Measurements from ENCODE around the gene NPY4R2.
"Not testable (repeated sequence)": the region's sequence is repeated elsewhere in the genome, so short reads cannot be mapped to it uniquely, and the experiment has no call there.

The NPY4R2 gene, protein sequence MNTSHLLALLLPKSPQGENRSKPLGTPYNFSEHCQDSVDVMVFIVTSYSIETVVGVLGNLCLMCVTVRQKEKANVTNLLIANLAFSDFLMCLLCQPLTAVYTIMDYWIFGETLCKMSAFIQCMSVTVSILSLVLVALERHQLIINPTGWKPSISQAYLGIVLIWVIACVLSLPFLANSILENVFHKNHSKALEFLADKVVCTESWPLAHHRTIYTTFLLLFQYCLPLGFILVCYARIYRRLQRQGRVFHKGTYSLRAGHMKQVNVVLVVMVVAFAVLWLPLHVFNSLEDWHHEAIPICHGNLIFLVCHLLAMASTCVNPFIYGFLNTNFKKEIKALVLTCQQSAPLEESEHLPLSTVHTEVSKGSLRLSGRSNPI

DNA sequence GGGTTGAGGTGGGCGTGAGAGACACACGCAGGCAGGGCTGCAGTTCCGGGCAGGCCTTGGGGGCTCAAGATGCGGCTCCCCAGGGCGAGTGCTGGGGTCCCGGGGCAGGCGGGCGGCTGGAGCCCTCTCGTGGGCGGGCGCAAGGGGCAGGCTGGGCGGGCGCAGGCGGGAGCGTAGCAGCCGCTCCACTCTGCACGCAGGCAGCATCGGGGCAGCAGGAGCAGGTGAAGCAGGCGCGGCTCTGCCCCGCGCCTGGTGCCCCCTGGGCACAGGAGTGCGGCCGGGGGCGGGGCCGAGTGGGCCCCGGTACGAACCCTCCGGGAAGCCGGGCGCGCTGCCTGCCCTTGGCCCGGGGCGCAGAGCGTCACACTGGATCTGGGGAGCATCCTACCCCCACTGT, at the start of gene NPY4R2:
Gene NPY4R2 (plus strand): TSS at position 188 of the 400 bp plus-strand sequence. CDS start 3,326 bp downstream, outside the sequence.
- not testable (repeated sequence) for FAIRE-seq

DNA sequence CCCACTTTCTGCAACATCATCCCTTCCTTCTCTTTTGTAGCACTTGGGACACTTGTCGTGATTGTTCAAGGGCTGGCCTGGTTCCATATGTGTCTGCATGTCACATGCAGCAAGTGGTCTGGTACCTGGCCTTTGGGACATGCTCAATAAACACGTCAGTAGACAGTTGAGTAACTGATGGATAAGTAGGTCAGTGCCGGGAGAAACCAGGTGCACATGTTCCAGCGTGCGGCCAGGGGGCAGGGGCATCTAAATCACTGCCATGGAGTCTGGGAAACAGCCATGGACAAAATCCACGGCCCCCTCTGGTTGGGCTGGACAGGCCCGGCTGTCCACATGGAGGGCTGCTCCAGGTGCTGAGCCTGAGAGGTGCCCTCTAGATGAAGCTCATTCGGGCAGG, 47.6 kb upstream of the NPY4R2 start:
- FAIRE-seq, result not testable (repeated sequence)

DNA sequence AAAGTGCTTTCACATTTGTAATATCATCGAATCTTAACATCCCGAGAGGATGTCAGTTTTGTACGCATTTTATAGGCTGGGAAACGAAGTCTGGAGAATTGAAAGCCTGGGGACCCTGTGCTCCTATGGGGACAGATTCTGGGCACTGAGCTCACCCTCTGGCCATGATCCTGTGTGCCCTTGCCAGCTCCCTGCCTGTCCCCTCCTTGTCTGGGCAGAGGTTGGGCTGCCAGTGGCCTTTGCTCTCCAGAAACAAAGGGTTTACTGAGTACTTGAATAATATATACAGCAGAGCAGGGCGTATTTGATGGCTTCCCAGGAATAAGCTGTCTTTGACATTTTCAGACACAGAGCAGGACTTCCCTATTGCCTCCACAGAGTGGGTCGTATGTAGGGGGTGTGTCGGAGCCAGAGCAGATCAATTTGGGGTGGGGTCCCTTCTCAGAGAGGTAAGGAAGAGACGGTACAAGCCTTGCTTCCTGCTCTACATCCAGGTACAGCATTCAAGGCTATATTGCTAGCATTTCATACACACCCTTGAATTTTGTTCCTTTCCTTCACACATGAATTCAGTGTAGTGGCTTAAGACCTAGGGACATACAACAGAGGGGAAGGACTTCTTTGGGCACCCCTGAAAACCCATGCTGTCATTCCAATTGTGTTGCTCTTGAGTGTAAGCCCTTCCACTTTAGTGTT, 46.8 kb upstream of the NPY4R2 start:
- FAIRE-seq, result not testable (repeated sequence)

DNA sequence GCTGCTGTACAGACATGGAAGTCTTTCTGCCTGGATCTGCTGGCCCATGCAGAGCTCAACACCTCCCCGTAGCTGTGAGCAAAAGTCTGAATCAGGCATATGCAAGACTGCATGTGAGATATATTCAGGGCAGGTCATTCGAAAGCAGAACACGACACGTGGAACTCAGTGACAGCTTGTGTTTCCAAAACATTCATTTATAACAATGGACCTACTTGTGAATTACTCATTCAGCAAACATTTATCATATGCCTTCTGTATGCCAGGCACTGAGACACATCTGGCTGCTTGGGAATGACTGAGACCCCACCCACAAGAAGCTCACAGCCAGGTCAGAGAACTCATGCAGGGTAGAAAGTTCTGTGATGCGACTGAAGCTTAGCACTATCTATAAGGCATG, 46.2 kb upstream of the NPY4R2 start:
- not testable (repeated sequence) for FAIRE-seq

DNA sequence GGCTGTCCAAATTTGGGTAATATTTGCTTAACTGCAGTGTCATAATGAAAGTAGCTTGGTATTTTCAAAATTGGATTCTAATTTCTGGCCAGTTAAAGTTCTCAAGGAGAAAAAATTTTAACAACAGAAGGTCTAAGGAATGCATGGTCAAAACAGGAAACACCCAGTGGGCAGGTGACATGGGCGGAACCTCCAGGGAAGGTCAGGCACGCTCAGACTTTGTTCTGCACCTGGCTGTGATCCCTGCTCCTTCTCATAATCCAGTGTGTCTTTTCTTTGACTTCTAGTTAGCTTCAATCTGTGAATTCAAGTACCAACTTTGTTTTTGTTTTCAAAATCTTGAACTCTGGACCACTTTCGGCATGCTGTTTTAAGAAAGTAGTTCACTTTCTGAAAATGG, 34.2 kb upstream of the NPY4R2 start:
- not testable (repeated sequence) for FAIRE-seq

DNA sequence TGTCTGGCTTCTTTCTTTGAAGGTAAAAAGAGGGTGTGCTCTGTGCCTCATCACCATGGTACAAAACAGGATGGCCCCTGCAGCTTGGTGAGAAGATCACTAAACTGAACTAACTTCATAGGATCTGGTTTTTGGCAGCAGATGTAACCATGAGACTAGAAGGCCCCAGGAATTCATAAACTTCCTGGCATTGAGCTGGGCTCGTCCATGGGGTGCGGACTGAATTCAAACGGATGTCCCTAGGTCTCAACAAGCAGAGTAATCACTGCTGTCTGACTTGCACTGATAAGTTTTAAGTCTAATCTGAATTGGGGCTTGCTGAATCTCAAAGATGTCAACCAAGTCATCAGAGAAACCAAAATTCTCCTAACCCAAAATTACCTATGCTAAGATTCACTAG, 33.5 kb upstream of the NPY4R2 start:
- FAIRE-seq, result not testable (repeated sequence)

DNA sequence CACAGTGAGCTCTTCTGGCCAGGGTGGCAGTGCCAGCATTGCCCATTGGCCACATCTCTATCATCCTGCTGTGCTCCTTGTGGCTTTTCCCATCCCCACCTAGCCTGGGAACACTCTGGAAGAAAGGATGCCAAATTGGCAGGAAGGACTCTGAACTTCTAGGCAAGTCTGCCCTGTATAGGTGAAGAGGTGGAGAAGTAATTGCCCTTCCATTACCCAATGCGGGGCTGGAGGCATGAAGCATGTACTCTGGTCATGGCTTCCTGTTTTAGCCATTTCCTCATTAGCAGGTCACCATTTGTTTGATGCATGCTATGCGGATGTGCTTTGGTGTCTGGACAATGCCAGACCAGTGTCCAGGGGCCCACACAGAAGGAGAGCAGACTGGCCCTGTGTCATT, 32.1 kb upstream of the NPY4R2 start:
- not testable (repeated sequence) for FAIRE-seq

DNA sequence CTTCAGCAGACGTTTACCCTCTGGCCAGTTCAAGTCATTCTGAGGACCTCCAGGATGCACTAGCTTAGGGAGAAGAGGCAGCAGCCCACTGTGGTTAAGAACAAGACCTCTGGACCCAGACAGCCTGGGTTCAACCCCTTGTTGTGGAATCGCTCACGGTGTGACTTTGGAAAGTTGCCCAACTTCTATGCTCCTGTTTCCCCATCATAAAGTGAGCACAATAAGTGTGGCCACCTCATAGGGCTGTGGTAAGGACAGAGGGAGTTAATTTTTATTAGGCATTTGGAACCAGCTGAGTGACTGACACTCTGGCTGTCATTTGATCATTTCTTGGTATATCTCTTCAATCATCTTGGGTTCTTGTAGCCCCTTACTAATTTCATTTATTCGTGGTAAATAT, 31.6 kb upstream of the NPY4R2 start:
- not testable (repeated sequence) for FAIRE-seq

DNA sequence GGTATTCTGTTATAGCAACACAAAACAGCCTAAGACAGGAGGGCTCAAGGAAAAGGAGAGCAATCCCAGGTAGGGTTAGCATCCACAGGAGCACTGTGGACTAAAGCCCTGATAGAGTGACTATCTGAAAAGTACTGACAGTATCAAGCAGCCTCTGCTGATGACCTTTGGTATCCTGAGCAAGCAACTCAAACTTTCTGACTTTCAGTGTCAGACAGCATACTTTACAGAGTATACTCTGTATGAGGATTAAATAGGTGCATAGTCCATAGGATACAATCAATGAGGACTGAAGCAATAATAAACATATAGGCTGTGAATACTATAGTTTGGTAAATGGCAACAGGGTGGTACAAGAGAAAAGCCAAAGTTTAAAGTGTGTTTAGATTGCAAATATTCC, 27.7 kb upstream of the NPY4R2 start:
- not testable (repeated sequence) for FAIRE-seq

DNA sequence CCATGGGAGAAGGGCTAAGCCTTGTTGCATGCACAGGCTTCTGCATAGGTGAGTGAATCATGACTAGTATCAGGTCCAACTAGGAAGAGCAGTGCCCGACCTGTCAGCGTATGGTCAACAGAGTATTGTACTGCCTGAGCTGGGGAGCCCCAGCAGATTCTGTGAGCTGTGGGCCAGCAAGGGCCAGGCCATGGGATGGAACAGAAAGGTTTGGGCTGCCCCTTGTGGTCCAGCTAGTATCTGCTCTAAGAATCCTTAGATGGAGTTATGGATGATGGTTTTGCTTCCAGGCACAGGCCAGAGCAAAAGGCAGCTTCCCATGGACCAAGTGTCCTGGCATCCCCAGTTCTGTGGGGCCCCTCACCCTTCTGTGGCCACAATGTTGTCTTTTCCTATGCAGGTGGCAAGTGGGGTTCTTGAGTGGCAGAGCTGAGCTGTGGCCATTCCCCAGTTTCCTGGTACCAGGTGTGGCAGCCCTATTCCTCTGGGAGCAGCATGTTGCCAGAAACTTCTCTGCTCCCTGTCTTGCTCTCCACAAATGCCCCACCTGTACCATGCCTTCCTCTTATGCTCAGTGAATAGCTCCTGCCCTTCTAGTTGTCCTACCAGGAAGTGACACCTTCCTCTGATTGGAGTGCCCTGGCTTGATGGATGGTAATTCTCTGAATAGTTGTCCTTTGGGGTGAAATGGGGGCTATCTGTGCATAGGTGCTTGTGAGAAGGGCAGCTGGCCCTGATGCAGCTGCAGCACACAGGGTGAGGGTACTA, 25.8 kb upstream of the NPY4R2 start:
- FAIRE-seq, result not testable (repeated sequence)

DNA sequence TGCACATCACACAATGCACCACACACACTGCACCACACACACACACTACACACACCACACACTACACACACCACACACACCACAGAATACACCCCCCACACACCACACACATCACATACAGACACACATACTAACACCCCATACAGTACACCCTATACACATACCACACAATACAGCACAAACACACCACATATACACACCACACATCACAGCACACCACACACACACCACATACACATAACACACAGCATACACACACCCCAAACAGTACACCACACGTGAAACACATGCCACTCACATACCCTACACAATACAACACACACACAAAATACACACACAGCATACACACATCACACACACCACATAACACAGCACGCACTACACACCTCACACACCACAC, 23.9 kb upstream of the NPY4R2 start:
- not testable (repeated sequence) for FAIRE-seq

DNA sequence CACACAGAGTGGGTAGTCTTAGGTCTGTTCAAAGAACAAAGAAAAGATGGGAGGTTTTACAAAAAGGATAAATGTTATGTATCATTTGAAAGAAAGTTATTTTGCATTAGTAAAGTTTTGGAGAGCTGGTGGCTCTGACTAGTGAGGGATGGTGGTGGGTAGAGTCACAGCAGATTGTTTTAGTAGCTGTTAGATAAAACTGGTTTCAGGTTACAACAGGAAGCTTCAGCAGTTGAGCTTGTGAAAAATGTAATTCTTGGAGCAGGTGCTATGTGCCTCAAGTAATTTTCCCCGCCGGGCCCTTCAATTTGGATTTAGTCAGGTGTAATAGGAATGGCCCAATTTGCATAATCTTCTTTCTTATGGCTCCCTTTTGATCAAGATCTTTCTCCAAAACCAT, 20.6 kb upstream of the NPY4R2 start:
- FAIRE-seq, result not testable (repeated sequence)

DNA sequence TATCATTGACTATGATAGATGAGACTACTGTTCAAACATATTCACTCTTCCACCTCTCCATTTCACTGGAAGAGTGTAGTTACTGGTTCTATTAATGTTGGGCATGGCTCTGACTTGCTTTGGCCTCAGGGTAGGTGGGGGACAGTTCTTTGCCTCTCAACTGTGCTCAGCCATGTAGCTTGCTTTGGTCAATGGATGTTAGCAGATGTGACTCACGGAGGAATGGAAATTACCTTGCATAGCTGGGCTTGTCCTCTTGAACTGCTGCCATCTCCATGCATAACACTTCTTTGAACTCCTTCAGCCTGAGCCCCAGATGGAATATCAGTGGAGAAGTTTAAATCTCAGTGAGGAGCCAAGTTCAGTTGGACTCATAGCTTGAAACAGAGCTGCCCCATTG, 9.1 kb upstream of the NPY4R2 start:
- FAIRE-seq, result not testable (repeated sequence)

DNA sequence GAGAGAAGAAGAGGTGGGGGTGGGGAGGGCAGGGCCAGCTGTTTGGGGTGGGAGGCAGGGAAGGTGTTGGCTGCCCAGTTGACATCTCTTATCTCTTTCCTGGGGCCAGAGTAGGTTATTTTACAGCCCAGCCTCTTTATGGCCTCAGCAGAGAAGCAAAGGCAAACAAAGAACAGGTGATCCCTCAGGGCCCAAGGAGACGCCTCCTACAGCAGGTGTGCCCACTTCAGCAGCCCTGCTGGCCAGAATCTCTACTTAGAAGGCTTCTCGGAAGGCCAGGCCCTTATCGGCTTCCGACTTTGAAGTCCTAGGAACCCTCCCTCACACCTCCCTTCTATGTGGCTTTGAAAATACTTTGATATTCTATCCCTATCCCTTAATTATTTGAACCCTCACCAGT, 8.0 kb upstream of the NPY4R2 start:
- not testable (repeated sequence) for FAIRE-seq

DNA sequence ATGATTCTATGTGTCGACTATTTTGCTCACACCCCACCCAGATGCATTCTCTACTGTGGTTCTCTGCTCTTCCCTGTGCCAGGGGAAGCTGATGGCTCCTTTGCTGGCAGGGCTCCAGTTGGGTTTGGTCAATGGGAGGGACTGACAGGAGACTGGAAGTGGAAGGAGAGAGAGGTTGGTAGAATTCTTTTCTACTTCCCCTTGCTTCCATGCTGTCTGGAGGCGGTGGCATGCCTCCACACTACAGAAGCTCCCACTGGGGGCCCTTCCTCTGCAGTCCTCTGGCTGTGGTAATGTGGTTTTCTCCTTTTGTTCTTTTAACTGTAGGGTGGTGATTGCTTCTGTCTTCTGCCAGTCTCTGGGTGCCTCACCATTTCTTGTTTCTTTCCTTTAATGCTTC, 4.4 kb upstream of the NPY4R2 start:
- not testable (repeated sequence) for FAIRE-seq

DNA sequence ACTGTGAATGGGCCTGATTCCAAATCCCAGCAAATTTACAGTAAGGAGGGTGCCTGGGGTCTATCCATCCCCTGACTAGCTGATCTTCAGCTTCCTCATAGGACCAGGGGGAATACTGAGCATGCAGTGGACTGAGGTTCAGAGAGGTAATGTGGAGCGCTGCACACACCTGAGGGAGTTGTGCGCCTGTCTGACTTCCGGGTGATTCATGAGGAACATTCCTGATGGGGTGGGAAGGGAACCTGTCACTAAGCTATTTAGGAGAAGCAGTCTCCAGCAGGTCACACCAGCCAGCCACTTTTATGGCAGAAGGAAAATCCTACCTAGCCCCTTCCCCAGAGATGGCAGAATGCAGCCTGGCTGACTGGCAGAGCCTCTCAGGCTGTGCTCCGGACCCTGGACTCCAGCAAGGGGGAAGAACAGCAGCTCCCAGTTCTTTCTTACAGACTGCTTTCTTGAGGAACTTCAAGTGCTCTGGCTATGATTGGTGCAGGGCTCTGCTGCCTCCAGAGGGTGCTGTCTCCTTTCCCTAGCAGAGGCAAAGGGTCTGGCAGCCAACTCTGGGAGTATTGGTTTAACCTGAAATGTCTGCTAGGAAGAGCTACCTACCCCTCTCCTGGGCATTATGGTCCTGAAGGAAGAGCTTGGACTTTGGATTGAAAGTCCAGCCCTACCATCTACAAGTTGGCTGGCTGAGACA, 2.5 kb upstream of the NPY4R2 start:
- not testable (repeated sequence) for FAIRE-seq

DNA sequence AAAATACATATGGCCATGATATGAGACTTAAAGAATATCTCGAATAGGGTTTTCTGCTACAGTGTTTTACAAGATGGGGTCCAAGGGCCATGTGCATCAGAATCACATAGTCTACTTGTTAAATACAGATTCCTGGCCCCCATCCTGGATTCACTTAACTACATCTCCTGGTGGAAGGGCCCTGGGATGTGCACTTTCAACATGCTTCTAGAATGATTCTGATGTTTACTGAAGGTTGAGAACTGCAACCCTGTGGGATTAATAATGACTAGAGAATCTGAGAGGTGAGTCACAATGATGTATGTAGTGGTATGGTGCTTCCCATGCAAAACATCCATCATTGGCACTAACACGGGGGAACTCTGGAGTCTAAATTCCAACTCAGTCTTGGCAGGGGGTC, 2.1 kb downstream of the NPY4R2 start:
- not testable (repeated sequence) for FAIRE-seq

DNA sequence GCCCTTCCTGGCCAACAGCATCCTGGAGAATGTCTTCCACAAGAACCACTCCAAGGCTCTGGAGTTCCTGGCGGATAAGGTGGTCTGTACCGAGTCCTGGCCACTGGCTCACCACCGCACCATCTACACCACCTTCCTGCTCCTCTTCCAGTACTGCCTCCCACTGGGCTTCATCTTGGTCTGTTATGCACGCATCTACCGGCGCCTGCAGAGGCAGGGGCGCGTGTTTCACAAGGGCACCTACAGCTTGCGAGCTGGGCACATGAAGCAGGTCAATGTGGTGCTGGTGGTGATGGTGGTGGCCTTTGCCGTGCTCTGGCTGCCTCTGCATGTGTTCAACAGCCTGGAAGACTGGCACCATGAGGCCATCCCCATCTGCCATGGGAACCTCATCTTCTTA, 4.0 kb downstream of the NPY4R2 start:
- FAIRE-seq, result not testable (repeated sequence)

DNA sequence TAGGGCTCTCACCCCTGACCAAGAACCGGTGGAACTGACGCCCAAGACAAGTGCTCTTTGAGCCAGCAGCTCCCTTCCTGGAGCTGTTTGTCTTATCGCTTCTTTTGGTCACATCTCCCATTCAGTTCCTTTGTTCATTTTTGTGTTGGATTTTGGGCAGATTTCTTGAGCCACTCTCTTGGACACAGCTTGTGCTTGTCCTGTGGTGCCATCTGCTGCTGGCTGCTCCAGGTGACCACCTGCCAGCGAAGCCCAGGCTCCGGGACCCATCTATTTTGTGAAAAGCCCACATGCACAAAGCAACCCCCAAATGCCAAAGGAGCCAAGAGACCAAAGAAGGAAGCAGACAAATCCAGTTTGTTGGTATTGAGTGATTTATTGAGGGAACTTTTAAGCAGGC, 6.2 kb downstream of the NPY4R2 start:
- not testable (repeated sequence) for FAIRE-seq

DNA sequence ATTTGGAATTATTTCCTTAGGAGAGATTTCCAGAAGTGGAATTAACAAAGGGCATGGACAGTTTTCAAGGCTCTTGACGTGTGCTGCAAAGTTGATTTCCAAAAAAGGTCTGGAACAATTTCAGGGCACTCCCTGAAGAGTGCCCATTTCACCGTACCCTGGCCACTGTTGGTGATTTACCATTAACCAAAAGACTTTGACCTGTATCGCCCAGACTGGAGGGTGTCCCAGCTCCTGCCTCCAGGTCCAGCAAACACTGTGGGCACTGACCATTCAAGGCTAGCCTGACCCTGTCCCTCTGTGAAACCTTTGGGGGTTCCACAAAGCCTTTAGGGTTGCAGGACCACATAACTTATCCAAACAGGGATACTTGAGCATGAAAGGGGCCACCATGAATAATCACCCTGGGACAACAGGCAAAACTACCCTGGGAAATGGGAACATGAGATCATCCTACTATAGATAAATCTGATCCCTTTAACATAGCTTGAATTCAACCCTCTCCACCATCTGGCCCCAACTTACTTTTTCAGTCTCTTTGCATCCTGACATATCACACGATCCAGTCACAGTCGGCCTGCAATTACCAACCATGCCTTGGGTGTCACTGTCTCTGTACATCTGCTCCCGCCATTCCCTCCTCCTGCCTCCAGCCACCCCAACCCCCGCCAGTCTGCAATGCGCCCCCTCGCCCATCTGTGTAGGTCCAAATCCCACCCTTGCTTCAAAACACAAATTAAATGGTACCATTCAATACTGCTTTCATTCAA, 8.9 kb downstream of the NPY4R2 start:
- FAIRE-seq, result not testable (repeated sequence)

DNA sequence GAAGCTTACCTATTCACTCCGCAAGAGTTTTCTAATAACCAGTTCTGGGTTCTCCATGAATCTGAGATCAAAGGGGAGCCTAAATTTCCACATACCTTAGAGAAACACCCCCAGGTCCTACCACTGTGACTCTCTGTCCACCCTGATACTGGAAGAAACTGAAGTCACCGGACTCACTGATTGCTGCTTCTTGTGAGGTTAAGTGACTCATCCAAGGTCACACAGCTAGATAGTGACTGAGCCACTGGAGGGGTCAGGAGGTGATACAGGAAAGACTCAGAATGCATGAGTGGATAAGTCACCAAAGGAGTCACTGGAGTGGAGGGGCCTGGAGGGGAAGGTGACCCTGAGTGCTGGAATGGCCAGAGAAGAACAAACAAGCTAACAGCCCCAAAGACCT, 9.8 kb downstream of the NPY4R2 start:
- FAIRE-seq, result not testable (repeated sequence)

DNA sequence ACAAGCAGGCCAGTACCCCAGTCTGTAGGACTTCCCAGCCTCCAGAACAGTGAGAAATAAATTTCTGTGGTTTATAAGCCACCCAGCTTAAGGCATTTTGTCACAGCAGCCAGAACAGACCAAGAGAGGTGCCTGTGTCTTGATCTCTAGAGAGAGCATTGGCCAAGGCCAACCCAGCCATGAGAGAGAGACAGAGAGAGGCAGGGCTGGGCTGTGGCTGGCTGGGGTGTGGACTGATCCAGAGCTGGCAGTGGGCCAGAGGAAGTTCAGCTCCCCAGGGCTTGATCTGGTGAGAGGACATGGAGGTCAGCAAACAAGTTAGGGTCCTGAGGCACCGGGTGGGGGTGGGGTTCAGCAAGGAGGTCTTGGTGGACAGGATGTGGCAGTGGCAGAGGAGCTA, 14.4 kb downstream of the NPY4R2 start:
- not testable (repeated sequence) for FAIRE-seq

Measured in G401.6 (cell line).